ENCODE data around the gene U2SURP.

DNA sequence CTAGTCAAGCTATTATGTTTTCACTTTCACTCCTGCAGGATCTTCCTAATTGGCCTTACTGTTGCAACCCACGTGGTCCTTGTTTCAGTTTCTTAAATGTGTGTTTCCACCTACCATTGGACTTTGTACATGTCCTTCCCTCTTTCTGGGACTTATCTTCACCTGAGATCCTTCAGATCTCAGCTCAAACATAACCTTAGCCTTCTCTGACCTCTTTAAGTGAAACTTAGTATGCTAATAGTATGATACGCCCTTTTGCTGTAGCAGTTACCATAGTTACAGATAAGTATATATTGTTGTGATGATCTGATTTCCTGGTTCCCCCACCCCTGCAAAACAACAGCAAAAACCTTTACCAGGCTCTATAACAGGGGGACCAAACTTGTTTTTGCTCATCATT is 35.2 kb downstream of the U2SURP start:
- TF ChIP-seq EZH2 (IDR thresholded peaks at IDR 0.05; ENCODE audit: low read length, missing control alignments), result no peak
- TF ChIP-seq, protein P1, sequence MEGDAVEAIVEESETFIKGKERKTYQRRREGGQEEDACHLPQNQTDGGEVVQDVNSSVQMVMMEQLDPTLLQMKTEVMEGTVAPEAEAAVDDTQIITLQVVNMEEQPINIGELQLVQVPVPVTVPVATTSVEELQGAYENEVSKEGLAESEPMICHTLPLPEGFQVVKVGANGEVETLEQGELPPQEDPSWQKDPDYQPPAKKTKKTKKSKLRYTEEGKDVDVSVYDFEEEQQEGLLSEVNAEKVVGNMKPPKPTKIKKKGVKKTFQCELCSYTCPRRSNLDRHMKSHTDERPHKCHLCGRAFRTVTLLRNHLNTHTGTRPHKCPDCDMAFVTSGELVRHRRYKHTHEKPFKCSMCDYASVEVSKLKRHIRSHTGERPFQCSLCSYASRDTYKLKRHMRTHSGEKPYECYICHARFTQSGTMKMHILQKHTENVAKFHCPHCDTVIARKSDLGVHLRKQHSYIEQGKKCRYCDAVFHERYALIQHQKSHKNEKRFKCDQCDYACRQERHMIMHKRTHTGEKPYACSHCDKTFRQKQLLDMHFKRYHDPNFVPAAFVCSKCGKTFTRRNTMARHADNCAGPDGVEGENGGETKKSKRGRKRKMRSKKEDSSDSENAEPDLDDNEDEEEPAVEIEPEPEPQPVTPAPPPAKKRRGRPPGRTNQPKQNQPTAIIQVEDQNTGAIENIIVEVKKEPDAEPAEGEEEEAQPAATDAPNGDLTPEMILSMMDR (conservative IDR thresholded peaks at IDR 0.05 in 1 of 2, IDR thresholded peaks at IDR 0.05 in 1 of 2; ENCODE audit: low read depth in 1 of 2, low read length in 2 of 2), result no peak

Measured in fibroblast of lung (primary cell).